Glutamatergic neuron (in vitro differentiated cells): ENCODE data around the gene MED17. TPM values are rescaled to one million over a fixed set of nuclear protein-coding genes. Genes with fewer than 3 reads are reported as not detected.
"Not testable (repeated sequence)": the region's sequence is repeated elsewhere in the genome, so short reads cannot be mapped to it uniquely, and the experiment has no call there.

ENCODE experiments used
- DNase-seq: peaks from one replicate; pipeline ENCODE4 v3.0.0; 2022
- H3K27ac Mint-ChIP-seq: one replicate; pipeline ENCODE4 v1.8.0; 2020; ENCODE audit warnings: mild to moderate bottlenecking, mixed read lengths, inconsistent platforms; ENCODE audit not compliant: unreplicated experiment
- H3K27me3 Mint-ChIP-seq: one replicate; pipeline ENCODE4 v1.8.0; 2020; ENCODE audit warnings: mild to moderate bottlenecking, moderate library complexity, mixed read lengths, inconsistent platforms; ENCODE audit not compliant: unreplicated experiment
- H3K36me3 Mint-ChIP-seq: one replicate; pipeline ENCODE4 v1.8.0; 2020; ENCODE audit warnings: mild to moderate bottlenecking, mixed read lengths, inconsistent platforms; ENCODE audit not compliant: unreplicated experiment
- H3K4me1 Mint-ChIP-seq: one replicate; pipeline ENCODE4 v1.8.0; 2020; ENCODE audit warnings: mild to moderate bottlenecking, low read depth, mixed read lengths, inconsistent platforms; ENCODE audit not compliant: unreplicated experiment
- H3K4me3 Mint-ChIP-seq: one replicate; pipeline ENCODE4 v1.8.0; 2020; ENCODE audit warnings: mild to moderate bottlenecking, mixed read lengths, inconsistent platforms; ENCODE audit not compliant: unreplicated experiment
- H3K9me3 Mint-ChIP-seq: one replicate; pipeline ENCODE4 v1.8.0; 2020; ENCODE audit warnings: mild to moderate bottlenecking, moderate library complexity, mixed read lengths, inconsistent platforms; ENCODE audit not compliant: unreplicated experiment
- CTCF ChIP-seq: fragments of 200-600 bp; sonication (generic); IDR thresholded peaks from one replicate; pipeline ENCODE4 v1.5.0; 2021; ENCODE audit not compliant: partially characterized antibody, unreplicated experiment
- total RNA-seq: library from RNA; stranded (reverse); fragmentation: NEBNext Ultra II Directional; extraction: Animal tissue kit (Norgen Biotek cat#: 25700); gene quantifications from one replicate; pipeline ENCODE4 v1.2.1, GENCODE V29; 2021; ENCODE audit not compliant: unreplicated experiment

The MED17 gene
- total RNA-seq, 1 donor from 2014 or later, result 73.0 TPM

- DNase-seq, result no peak
- Mint-ChIP-seq H3K9me3 (no peaks in the 10 kb centered on the region), H3K4me3 (no peak overlapping the region), H3K27ac (no peak overlapping the region), H3K4me1 (no peaks in the 10 kb centered on the region), H3K27me3 (peaks cover 2% of the 10 kb centered on the region), H3K36me3 (no peaks in the 10 kb centered on the region)
- no peak for TF ChIP-seq CTCF
Measured at GRCh38 chr11:93757301-93757700, 26.8 kb upstream of the MED17 start.

- Mint-ChIP-seq H3K4me1 (no peaks in the 10 kb centered on the region), H3K4me3 (no peak overlapping the region), H3K27ac (no peak overlapping the region), H3K36me3 (no peaks in the 10 kb centered on the region), H3K9me3 (no peaks in the 10 kb centered on the region), H3K27me3 (peaks cover 2% of the 10 kb centered on the region)
- DNase-seq, result no peak
- no peak for TF ChIP-seq CTCF
Measured at GRCh38 chr11:93757924-93758865, 25.9 kb upstream of the MED17 start.

- DNase-seq, H3K27me3 Mint-ChIP-seq, H3K4me3 Mint-ChIP-seq, H3K27ac Mint-ChIP-seq, H3K4me1 Mint-ChIP-seq, H3K9me3 Mint-ChIP-seq, H3K36me3 Mint-ChIP-seq: not testable (repeated sequence)
Measured at GRCh38 chr11:93759123-93759522, 25.0 kb upstream of the MED17 start.

- Mint-ChIP-seq H3K27ac (no peak overlapping the region), H3K4me3 (no peak overlapping the region), H3K4me1 (no peaks in the 10 kb centered on the region), H3K36me3 (no peaks in the 10 kb centered on the region), H3K9me3 (no peaks in the 10 kb centered on the region), H3K27me3 (peaks cover 3% of the 10 kb centered on the region)
- no peak for TF ChIP-seq CTCF
- no peak for DNase-seq
Measured at GRCh38 chr11:93761910-93762309, 22.2 kb upstream of the MED17 start.

GRCh38 chr11:93765551-93765950, 18.5 kb upstream of the MED17 start:
- TF ChIP-seq CTCF, result no peak
- Mint-ChIP-seq H3K27me3 (peaks cover 3% of the 10 kb centered on the region), H3K9me3 (peaks cover 2% of the 10 kb centered on the region), H3K36me3 (no peaks in the 10 kb centered on the region), H3K27ac (no peak overlapping the region), H3K4me3 (no peak overlapping the region), H3K4me1 (no peaks in the 10 kb centered on the region)
- no peak for DNase-seq
